ENCODE data around the gene P2RX2. TPM values are rescaled to one million over a fixed set of nuclear protein-coding genes. Genes with fewer than 3 reads are reported as not detected.

P2RX2 gene
- total RNA-seq, 1 donor from 2014 or later, result not detected

DNA sequence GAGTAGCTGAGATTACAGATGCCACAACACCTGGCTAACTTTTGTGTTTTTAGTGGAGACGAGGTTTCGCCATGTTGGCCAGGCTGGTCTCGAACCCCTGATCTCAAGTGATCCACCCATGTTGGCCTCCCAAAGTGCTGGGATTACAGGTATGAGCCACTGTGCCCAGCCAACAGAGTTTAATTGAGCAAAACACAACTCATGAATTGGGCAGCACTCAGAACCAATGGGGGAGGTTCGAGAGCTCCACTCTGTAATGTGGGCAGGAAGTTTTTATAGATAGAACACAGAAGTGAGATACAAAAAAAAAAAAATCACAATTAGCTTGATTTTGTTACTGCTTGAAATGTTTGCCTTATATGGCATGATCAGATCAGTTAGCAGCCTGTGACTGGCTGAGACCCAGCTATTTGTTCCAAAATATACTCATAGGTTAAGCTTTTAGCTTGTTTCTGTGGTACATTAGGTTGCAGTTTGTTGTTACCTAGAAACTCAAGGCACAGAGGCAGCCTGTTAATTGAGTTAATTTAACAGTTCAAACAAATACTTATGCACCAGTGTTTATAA lies 1.4 kb upstream of the P2RX2 start:
- TF ChIP-seq, protein P1, sequence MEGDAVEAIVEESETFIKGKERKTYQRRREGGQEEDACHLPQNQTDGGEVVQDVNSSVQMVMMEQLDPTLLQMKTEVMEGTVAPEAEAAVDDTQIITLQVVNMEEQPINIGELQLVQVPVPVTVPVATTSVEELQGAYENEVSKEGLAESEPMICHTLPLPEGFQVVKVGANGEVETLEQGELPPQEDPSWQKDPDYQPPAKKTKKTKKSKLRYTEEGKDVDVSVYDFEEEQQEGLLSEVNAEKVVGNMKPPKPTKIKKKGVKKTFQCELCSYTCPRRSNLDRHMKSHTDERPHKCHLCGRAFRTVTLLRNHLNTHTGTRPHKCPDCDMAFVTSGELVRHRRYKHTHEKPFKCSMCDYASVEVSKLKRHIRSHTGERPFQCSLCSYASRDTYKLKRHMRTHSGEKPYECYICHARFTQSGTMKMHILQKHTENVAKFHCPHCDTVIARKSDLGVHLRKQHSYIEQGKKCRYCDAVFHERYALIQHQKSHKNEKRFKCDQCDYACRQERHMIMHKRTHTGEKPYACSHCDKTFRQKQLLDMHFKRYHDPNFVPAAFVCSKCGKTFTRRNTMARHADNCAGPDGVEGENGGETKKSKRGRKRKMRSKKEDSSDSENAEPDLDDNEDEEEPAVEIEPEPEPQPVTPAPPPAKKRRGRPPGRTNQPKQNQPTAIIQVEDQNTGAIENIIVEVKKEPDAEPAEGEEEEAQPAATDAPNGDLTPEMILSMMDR (IDR thresholded peaks at IDR 0.05; ENCODE audit: insufficient read depth, low read length, poor library complexity, severe bottlenecking), result no peak
- H3K27me3 ChIP-seq (ENCODE audit: control insufficient read depth, insufficient read depth, low read length), result peaks cover 55% of the 10 kb centered on the region
- DNase-seq (ENCODE audit: low read depth), result no peak
- H3K4me3 ChIP-seq (ENCODE audit: low read depth, low read length), result no peak overlapping the region
- no peaks in the 10 kb centered on the region for H3K36me3 ChIP-seq (ENCODE audit: control insufficient read depth, insufficient read depth, low read length)

DNA sequence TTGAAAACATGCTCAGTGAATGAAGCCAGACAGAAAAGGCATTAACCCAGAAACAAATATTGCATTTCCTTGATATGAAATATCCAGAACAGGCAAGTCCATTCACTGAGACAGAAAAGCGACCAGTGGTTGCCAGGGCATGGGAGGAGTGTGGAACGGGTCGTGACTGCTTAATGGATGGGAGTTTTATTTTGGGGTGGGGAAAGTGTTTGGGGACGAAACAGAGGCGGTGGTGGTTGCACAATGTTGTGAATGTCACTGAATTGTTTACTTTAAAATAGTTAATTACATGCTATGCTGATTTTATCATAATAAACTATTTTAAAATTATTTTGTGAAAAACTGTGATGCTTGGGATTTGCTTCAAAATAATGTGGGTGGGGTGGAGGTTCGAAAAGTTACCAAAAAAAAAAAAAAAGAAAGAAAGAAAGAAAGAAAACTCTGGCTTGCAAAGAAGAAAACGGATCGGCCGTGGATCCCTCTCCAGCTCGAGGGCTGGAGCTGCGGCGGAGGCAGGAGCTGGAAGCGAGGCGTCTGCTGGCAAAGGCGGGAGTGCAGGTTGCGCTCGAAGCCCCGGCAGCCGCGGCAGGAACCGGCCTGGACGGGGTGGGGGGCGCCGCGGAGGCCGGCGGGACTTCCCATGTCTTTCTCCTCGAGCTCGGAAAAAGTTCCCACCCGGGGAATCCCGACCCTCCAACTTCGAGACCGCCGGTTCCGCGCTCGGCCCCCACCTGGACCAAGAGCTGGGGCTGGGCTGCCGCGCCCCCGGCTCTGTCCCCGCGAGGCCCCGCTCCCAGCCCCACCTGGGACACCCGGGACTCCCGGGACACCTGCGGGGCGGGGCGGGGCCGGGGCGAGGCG lies 524 bp upstream of the P2RX2 start:
- DNase-seq (ENCODE audit: low read depth), result no peak
- no peaks in the 10 kb centered on the region for H3K36me3 ChIP-seq (ENCODE audit: control insufficient read depth, insufficient read depth, low read length)
- TF ChIP-seq, protein P1 (IDR thresholded peaks at IDR 0.05; ENCODE audit: insufficient read depth, low read length, poor library complexity, severe bottlenecking), result no peak
- H3K27me3 ChIP-seq (ENCODE audit: control insufficient read depth, insufficient read depth, low read length), result peaks cover 55% of the 10 kb centered on the region
- no peak overlapping the region for H3K4me3 ChIP-seq (ENCODE audit: low read depth, low read length)

- no peak for DNase-seq (ENCODE audit: low read depth)
- no peaks in the 10 kb centered on the region for H3K36me3 ChIP-seq (ENCODE audit: control insufficient read depth, insufficient read depth, low read length)
- TF ChIP-seq, protein P1 (IDR thresholded peaks at IDR 0.05; ENCODE audit: insufficient read depth, low read length, poor library complexity, severe bottlenecking), result no peak
- no peak overlapping the region for H3K4me3 ChIP-seq (ENCODE audit: low read depth, low read length)
- peaks cover 55% of the 10 kb centered on the region for H3K27me3 ChIP-seq (ENCODE audit: control insufficient read depth, insufficient read depth, low read length)
Measured at GRCh38 chr12:132619071-132619385, 452 bp downstream of the P2RX2 start.

GRCh38 chr12:132619386-132620112 lies 973 bp downstream of the P2RX2 start:
- TF ChIP-seq, protein P1 (IDR thresholded peaks at IDR 0.05; ENCODE audit: insufficient read depth, low read length, poor library complexity, severe bottlenecking), result no peak
- DNase-seq (ENCODE audit: low read depth), result no peak
- H3K36me3 ChIP-seq (ENCODE audit: control insufficient read depth, insufficient read depth, low read length), result no peaks in the 10 kb centered on the region
- H3K27me3 ChIP-seq (ENCODE audit: control insufficient read depth, insufficient read depth, low read length), result peaks cover 55% of the 10 kb centered on the region
- no peak overlapping the region for H3K4me3 ChIP-seq (ENCODE audit: low read depth, low read length)

- TF ChIP-seq, protein P1 (IDR thresholded peaks at IDR 0.05; ENCODE audit: insufficient read depth, low read length, poor library complexity, severe bottlenecking), result no peak
- Histone ChIP-seq H3K27me3 (ENCODE audit: control insufficient read depth, insufficient read depth, low read length) (peaks cover 52% of the 10 kb centered on the region), H3K36me3 (ENCODE audit: control insufficient read depth, insufficient read depth, low read length) (no peaks in the 10 kb centered on the region), H3K4me3 (ENCODE audit: low read depth, low read length) (no peak overlapping the region)
- DNase-seq (ENCODE audit: low read depth), result no peak
Measured at GRCh38 chr12:132620113-132620898, 1.7 kb downstream of the P2RX2 start.

All from kidney epithelial cell (primary cell).